ENCODE data around the gene CLEC20A. TPM values are rescaled to one million over a fixed set of nuclear protein-coding genes. Genes with fewer than 3 reads are reported as not detected.

Gene CLEC20A
- total and polyA plus RNA-seq, 7 donors = 0.22 TPM; not detected in 6

GRCh38 chr1:178528228-178528952, 31.6 kb upstream of the CLEC20A start:
- Histone ChIP-seq H3K27ac (no peak overlapping the region), H3K36me3 (ENCODE audit: insufficient read depth in 1 of 2, low read depth in 1 of 2) (no peaks in the 10 kb centered on the region), H3K27me3 (ENCODE audit: insufficient read depth in 3 of 3, low read length in 2 of 3) (no peaks in the 10 kb centered on the region), H3K4me1 (no peaks in the 10 kb centered on the region), H3K4me3 (no peak overlapping the region), H3K9me3 (no peaks in the 10 kb centered on the region)
- no peak for DNase-seq
- peak in 1 of 4 donors; percentile 19 for ATAC-seq
- intact Hi-C loops (cut with DNase I) = no loop called here
- TF ChIP-seq CTCF (IDR thresholded peaks at IDR 0.05) = no peak
- WGBS, 3 donors = 56 to 71% (median 57%) methylated on average over 10 of the region's 10 CpGs

- no peak overlapping the region for H3K4me3 ChIP-seq
- H3K4me1 ChIP-seq = no peaks in the 10 kb centered on the region
- no peaks in the 10 kb centered on the region for H3K9me3 ChIP-seq
- WGBS, 3 donors = 89 to 90% (median 89%) methylated on average over 4 of the region's 4 CpGs
- no peak for ATAC-seq
- no peak for DNase-seq
- no peak for TF ChIP-seq CTCF (IDR thresholded peaks at IDR 0.05)
- H3K27me3 ChIP-seq (ENCODE audit: insufficient read depth in 3 of 3, low read length in 2 of 3) = no peaks in the 10 kb centered on the region
- intact Hi-C loops (cut with DNase I) = no loop called here
- H3K27ac ChIP-seq = no peak overlapping the region
- no peaks in the 10 kb centered on the region for H3K36me3 ChIP-seq (ENCODE audit: insufficient read depth in 1 of 2, low read depth in 1 of 2)
Observed at GRCh38 chr1:178527117-178527516, 30.4 kb upstream of the CLEC20A start.

GRCh38 chr1:178521241-178521640, 24.5 kb upstream of the CLEC20A start:
- no peak overlapping the region for H3K4me3 ChIP-seq
- no peak for DNase-seq
- no peaks in the 10 kb centered on the region for H3K9me3 ChIP-seq
- TF ChIP-seq CTCF (IDR thresholded peaks at IDR 0.05) = no peak
- H3K27ac ChIP-seq = no peak overlapping the region
- H3K4me1 ChIP-seq = no peaks in the 10 kb centered on the region
- H3K36me3 ChIP-seq (ENCODE audit: insufficient read depth in 1 of 2, low read depth in 1 of 2) = no peaks in the 10 kb centered on the region
- no peak for ATAC-seq
- intact Hi-C loops (cut with DNase I) = no loop called here
- no peaks in the 10 kb centered on the region for H3K27me3 ChIP-seq (ENCODE audit: insufficient read depth in 3 of 3, low read length in 2 of 3)
- 93 to 97% (median 94%) methylated on average over 4 of the region's 4 CpGs for WGBS, 3 donors

- 94 to 96% (median 96%) methylated on average over 11 of the region's 11 CpGs for WGBS, 3 donors
- no peak for TF ChIP-seq CTCF (IDR thresholded peaks at IDR 0.05)
- H3K36me3 ChIP-seq (ENCODE audit: insufficient read depth in 1 of 2, low read depth in 1 of 2) = no peaks in the 10 kb centered on the region
- intact Hi-C loops (cut with DNase I) = no loop called here
- H3K9me3 ChIP-seq = no peaks in the 10 kb centered on the region
- ATAC-seq (no peak), DNase-seq (no peak)
- no peak overlapping the region for H3K4me3 ChIP-seq
- no peaks in the 10 kb centered on the region for H3K4me1 ChIP-seq
- no peak overlapping the region for H3K27ac ChIP-seq
- no peaks in the 10 kb centered on the region for H3K27me3 ChIP-seq (ENCODE audit: insufficient read depth in 3 of 3, low read length in 2 of 3)
Observed at GRCh38 chr1:178520803-178521202, 24.0 kb upstream of the CLEC20A start.

- DNase-seq = no peak
- H3K4me3 ChIP-seq = no peak overlapping the region
- H3K27ac ChIP-seq = no peak overlapping the region
Observed at GRCh38 chr1:178518894-178519293, 22.1 kb upstream of the CLEC20A start.

More at GRCh38 chr1:178518894-178519293, 22.1 kb upstream of the CLEC20A start:
- no peaks in the 10 kb centered on the region for H3K27me3 ChIP-seq (ENCODE audit: insufficient read depth in 3 of 3, low read length in 2 of 3)
- TF ChIP-seq CTCF (IDR thresholded peaks at IDR 0.05) = no peak
- intact Hi-C loops (cut with DNase I) = no loop called here
- 69 to 85% (median 79%) methylated on average over 4 of the region's 4 CpGs for WGBS, 3 donors
- no peaks in the 10 kb centered on the region for H3K36me3 ChIP-seq (ENCODE audit: insufficient read depth in 1 of 2, low read depth in 1 of 2)
- no peaks in the 10 kb centered on the region for H3K4me1 ChIP-seq
- no peak for ATAC-seq
- no peaks in the 10 kb centered on the region for H3K9me3 ChIP-seq

Measured in psoas muscle (tissue), 8 donors.